Cardiac muscle cell (in vitro differentiated cells and primary cell): ENCODE data around the gene L3MBTL4. TPM values are rescaled to one million over a fixed set of nuclear protein-coding genes. Genes with fewer than 3 reads are reported as not detected.

Experiments used
- DNase-seq, 2 donors: peaks; one replicate each; pipeline versions ENCODE4 v3.0.0 to v3.0.0-alpha.2; 2010 to 2017; ENCODE audit warnings: low read depth in 1 of 2, low spot score in 1 of 2
- H3K27ac ChIP-seq: fragments of 200-600 bp; sonication (generic); 2 replicates; pipeline ENCODE4 v1.5.1; 2016
- H3K27me3 ChIP-seq: fragments of 200-600 bp; sonication (generic); 2 replicates; pipeline ENCODE4 v1.6.0; 2016; ENCODE audit warnings: control low read depth
- H3K36me3 ChIP-seq: fragments of 200-600 bp; sonication (generic); 2 replicates; pipeline ENCODE4 v1.5.1; 2016; ENCODE audit warnings: control low read depth
- H3K4me1 ChIP-seq: fragments of 200-600 bp; sonication (generic); 2 replicates; pipeline ENCODE4 v1.8.1; 2017; ENCODE audit warnings: low read depth, mild to moderate bottlenecking, mixed run types
- H3K4me3 ChIP-seq: fragments of 200-600 bp; sonication (generic); 2 replicates; pipeline ENCODE4 v1.5.1; 2016; ENCODE audit warnings: mild to moderate bottlenecking
- H3K9me3 ChIP-seq: fragments of 200-600 bp; sonication (generic); 2 replicates; pipeline ENCODE4 v1.5.1; 2017; ENCODE audit warnings: low read depth, mild to moderate bottlenecking, control low read depth
- polyA plus RNA-seq: library from polyadenylated mRNA; unstranded; fragments of >200 nt; fragmentation: Nextera tagmentation; extraction: Ambion mirVana; gene quantifications from 2 replicates; pipeline ENCODE4 v1.2.1, GENCODE V29; 2016
- total RNA-seq: library from RNA; depleted of rRNA; stranded (reverse); fragments of >200 nt; gene quantifications from 2 replicates; pipeline ENCODE4 v1.2.3, GENCODE V29; 2016
- TF ChIP-seq, protein P1 (sequence below): IDR thresholded peaks from 2 replicates; pipeline ENCODE4 v1.5.1; 2012; ENCODE audit warnings: low read depth, mild to moderate bottlenecking, low read length

Gene L3MBTL4
- total and polyA plus RNA-seq, 2 experiments from 2014 or later = 4.4 to 7.7 TPM

DNA sequence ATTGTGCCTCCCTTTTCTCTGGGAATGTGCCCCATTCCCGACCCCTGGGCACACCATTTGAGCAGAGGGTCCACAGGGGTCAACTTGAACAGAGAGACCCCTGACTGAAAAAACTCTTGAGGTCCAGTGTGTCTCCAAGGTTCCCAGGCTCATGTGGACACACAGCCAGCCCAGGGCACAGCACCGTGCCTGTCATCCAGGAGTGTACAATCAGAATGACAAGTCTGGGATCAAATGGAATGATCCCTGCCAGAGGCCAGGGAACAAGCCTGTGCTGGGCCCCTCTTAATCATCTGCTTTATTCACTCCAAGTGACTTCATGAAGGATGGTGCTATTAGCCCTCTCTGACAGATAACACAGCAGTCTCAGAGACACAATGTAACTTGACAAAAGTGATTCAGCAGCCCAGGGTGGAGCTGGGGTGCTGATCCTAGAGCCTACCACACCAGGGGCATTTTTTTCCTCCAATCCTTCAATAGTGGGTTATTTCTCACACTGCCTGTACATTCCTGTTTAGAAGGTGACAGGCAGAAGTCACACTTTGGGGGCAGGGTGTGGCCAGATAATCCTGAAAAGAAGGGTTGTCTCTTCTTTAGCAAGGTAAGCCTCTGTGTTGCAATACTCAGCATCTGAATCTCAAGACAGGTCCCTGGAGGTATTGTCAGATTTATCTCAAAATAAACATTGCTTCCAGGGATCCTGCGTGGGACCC, 435.4 kb downstream of the L3MBTL4 start:
- DNase-seq = no peak
- H3K9me3 ChIP-seq = no peaks in the 10 kb centered on the region

DNA sequence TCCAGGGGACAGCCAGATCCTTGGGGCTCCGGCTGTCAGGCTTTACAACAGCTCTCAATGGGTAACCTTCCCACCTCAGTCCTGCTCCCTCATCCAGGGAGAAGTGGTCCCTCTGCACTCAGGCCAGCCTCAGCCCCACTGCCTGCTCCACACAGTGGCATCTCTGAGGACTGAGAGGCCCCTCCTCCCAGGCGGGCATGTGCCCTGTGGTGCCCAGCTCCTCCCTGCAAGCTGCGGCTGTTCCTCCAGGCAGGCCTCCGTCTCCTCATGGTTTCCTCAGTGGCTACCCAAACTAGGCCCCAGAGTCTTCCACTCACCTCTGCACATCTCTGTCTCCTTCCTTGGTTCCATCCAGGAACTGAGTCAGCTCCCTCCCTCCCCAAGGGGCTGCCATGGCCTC, 437.7 kb downstream of the L3MBTL4 start:
- TF ChIP-seq, protein P1, sequence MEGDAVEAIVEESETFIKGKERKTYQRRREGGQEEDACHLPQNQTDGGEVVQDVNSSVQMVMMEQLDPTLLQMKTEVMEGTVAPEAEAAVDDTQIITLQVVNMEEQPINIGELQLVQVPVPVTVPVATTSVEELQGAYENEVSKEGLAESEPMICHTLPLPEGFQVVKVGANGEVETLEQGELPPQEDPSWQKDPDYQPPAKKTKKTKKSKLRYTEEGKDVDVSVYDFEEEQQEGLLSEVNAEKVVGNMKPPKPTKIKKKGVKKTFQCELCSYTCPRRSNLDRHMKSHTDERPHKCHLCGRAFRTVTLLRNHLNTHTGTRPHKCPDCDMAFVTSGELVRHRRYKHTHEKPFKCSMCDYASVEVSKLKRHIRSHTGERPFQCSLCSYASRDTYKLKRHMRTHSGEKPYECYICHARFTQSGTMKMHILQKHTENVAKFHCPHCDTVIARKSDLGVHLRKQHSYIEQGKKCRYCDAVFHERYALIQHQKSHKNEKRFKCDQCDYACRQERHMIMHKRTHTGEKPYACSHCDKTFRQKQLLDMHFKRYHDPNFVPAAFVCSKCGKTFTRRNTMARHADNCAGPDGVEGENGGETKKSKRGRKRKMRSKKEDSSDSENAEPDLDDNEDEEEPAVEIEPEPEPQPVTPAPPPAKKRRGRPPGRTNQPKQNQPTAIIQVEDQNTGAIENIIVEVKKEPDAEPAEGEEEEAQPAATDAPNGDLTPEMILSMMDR = no peak
- H3K36me3 ChIP-seq = no peaks in the 10 kb centered on the region
- H3K4me1 ChIP-seq = peaks cover 3% of the 10 kb centered on the region
- no peaks in the 10 kb centered on the region for H3K27me3 ChIP-seq
- H3K27ac ChIP-seq = no peak overlapping the region
- no peak for DNase-seq
- H3K4me3 ChIP-seq = no peak overlapping the region
- no peaks in the 10 kb centered on the region for H3K9me3 ChIP-seq

More for the DNA sequence above, 435.4 kb downstream of the L3MBTL4 start:
- no peaks in the 10 kb centered on the region for H3K36me3 ChIP-seq
- H3K27ac ChIP-seq = no peak overlapping the region
- no peaks in the 10 kb centered on the region for H3K27me3 ChIP-seq
- no peak overlapping the region for H3K4me3 ChIP-seq
- H3K4me1 ChIP-seq = peaks cover 22% of the 10 kb centered on the region
- TF ChIP-seq, protein P1 = no peak

DNA sequence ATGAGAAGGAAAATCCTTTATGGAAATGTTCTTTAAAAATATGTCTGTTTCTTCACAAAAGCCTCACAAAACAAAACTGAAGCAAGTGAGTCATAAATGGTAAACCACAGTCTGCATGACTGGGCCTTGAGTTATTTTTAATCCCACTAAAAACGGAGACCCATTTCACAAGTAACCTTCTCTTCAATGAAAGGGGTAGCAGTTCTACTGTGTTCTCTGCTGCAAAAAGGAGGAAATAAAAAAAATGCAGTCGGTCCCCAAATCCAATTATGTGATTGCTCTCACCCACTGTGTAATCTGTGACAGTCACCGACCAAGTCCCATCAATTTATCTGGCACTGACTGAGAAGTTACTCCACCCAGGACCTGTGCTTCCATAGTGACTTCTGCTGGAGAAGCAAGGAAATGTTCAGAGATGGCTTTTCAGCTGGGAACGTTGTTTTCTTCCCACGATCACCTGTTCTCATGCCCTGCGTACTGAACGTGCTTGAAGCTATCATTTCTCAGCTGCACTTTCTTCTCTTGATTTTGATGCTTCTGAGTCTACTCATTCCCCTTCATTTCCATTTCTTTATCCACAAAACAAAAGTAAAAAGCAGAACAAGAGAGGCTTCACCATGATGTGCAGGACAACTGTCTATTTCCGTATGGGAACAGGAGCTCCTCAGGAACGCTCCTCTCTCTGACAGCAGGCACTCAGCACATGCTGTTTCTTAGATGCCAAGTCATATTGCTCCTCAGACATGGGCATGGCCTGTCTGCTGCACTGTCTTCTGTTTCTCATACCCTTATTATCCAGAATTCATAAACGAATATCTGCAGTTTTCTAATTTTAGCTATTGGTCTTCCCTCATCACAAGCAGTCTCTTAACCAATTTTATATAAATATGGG, 439.4 kb downstream of the L3MBTL4 start:
- Histone ChIP-seq H3K4me1 (peaks cover 2% of the 10 kb centered on the region), H3K27ac (no peak overlapping the region)
- TF ChIP-seq, protein P1 = no peak

DNA sequence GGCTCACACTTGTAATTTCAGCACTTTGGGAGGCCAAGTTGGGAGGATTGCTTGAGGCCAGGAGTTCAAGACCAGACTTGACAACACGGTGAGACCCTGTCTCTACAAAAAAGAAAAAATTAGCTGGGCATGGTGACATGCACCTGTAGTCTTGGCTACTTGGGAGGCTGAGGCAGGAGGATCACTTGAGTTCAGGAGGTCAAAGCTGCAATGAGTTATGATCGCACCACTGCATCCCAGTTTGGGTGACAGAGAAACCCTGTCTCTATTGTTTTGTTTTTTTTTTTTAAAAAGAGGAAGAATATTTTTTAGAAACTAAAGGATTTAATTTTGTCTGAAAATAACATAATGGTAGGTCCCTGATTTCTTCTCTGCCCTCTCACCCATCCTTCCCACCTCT, 440.0 kb downstream of the L3MBTL4 start:
- H3K27me3 ChIP-seq = no peaks in the 10 kb centered on the region
- H3K4me1 ChIP-seq = peaks cover 2% of the 10 kb centered on the region
- TF ChIP-seq, protein P1 = no peak
- no peak for DNase-seq
- no peak overlapping the region for H3K27ac ChIP-seq
- no peaks in the 10 kb centered on the region for H3K36me3 ChIP-seq
- no peak overlapping the region for H3K4me3 ChIP-seq
- H3K9me3 ChIP-seq = no peaks in the 10 kb centered on the region

More for the DNA sequence above, 439.4 kb downstream of the L3MBTL4 start:
- Histone ChIP-seq H3K27me3 (no peaks in the 10 kb centered on the region), H3K36me3 (no peaks in the 10 kb centered on the region), H3K9me3 (no peaks in the 10 kb centered on the region), H3K4me3 (no peak overlapping the region)
- peak in 1 of 2 donors; percentile 49 for DNase-seq

DNA sequence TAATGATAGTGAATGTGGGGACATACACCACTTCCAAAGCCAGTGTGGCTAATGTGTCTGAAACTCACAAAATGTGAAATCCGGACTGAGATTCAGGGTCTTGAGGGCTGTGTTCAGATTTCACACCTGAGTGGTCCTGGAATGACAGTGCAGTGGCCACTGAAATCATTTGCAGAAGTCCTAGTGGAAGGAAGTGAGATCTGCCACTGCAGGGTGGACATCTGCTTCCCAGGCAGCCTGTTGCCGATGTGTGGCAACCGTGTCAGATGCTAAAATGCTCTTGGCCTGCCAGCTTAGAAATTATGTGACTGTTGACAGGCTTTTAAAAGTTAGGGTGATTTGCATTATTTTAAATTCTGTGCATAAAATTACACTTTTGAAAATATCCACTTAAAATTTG, 441.6 kb downstream of the L3MBTL4 start:
- no peak for DNase-seq
- no peaks in the 10 kb centered on the region for H3K9me3 ChIP-seq
- no peak overlapping the region for H3K27ac ChIP-seq
- TF ChIP-seq, protein P1 = no peak
- H3K36me3 ChIP-seq = no peaks in the 10 kb centered on the region
- no peak overlapping the region for H3K4me3 ChIP-seq
- H3K27me3 ChIP-seq = no peaks in the 10 kb centered on the region
- H3K4me1 ChIP-seq = no peaks in the 10 kb centered on the region
